Stimulated activated CD8-positive, alpha-beta memory T cell treated with anti-CD3 and anti-CD28 coated beads, Interleukin-4, amount 100 ng/mL, for 24 hours (primary cell): ENCODE data around the gene ARHGEF17.
A peak's percentile ranks its signal among the peaks of the same experiment; 100 is the strongest.

ENCODE experiments used
- DNase-seq: peaks from one replicate; pipeline ENCODE4 v3.0.0-alpha.2; 2020; ENCODE audit warnings: low read depth

ARHGEF17 gene

GRCh38 chr11:73356979-73357860, 49.1 kb downstream of the ARHGEF17 start:
- no peak for DNase-seq

- no peak for DNase-seq
Observed at GRCh38 chr11:73358071-73358470, 50.0 kb downstream of the ARHGEF17 start.

DNA sequence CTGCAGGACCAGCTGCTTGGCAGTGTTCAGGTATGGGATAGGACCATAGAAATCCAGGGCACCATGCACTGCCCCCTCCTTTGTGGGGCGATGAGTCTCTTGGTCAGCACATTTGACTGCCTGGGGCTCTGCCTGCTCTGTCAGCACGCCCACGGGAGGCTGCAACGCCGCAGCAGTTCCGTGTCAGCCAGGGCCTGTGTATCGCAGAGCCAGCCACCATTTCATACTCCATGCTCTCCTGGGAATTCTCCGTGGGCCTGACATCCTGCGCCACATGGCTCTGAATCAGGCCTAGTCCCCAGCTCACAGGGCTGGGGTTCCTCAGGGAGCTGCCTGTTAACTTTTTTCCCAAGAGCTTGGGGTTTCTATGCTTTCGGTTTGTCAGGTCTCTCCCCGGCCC, 51.3 kb downstream of the ARHGEF17 start:
- no peak for DNase-seq

GRCh38 chr11:73359930-73360742, 52.1 kb downstream of the ARHGEF17 start:
- no peak for DNase-seq

DNA sequence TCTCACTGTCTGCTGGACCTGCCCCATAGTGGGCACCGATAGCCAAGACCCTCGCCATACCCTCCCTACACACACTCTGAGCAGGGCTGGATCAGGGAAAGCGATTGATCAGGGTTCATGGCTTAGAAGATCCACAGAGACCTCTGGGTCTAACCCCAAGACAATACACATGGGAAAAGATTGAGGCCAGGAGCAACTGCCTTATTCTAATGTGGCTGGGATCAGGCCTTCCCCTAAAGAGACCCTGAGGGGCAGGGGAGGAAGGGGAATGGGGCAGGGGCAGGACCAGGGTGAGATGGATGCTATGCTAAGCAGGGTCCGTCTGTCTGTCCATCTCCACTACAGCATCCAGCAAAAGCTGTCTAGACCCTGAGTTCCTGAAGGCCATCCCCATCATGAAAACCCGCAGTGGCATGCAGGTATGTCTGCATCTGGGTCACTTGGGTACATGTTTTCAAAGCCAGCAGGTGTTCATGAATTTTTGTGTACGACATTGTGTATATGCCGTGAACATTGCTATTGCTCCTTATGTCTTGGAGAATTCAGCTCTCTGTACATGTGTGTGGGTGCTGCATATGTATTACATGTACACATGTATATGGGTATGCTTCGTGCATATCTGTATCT, 52.8 kb downstream of the ARHGEF17 start:
- no peak for DNase-seq

GRCh38 chr11:73361953-73362776, 54.1 kb downstream of the ARHGEF17 start:
- DNase-seq: no peak

DNA sequence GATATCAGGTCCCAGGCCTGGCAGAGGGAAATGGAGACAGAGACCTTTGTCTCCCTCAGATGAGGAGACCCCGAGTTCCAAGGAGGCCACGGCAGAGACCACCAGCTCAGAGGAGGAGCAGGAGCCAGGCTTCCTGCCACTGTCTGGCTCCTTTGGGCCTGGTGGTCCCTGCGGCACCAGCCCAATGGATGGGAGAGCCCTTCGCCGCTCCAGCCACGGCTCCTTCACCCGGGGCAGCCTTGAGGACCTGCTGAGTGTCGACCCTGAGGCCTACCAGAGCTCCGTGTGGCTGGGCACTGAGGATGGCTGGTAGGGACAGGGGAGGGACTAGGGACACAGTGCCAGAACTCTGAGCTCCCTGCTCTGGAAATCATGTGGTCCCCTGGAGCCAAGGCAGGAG, 55.1 kb downstream of the ARHGEF17 start:
- no peak for DNase-seq

GRCh38 chr11:73365352-73366264, 57.5 kb downstream of the ARHGEF17 start:
- DNase-seq: no peak

DNA sequence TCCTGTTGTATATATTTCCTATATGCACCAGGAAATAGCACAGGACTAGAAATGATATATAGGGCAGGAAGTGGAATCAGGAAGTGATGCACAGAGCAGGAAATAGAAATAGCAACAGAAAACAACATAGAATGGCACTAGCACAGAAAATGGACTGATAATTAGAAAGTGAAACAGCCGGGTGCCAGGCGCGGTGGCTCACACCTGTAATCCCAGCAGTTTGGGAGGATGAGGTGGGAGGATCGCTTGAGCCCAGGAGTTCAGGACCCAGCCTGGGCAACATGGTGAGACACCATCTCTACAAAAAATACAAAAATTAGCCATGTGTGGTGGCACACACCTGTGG, 58.2 kb downstream of the ARHGEF17 start:
- no peak for DNase-seq

- DNase-seq: no peak
Observed at GRCh38 chr11:73366953-73367352, 58.9 kb downstream of the ARHGEF17 start.

- DNase-seq: no peak
Observed at GRCh38 chr11:73367482-73368024, 59.5 kb downstream of the ARHGEF17 start.

DNA sequence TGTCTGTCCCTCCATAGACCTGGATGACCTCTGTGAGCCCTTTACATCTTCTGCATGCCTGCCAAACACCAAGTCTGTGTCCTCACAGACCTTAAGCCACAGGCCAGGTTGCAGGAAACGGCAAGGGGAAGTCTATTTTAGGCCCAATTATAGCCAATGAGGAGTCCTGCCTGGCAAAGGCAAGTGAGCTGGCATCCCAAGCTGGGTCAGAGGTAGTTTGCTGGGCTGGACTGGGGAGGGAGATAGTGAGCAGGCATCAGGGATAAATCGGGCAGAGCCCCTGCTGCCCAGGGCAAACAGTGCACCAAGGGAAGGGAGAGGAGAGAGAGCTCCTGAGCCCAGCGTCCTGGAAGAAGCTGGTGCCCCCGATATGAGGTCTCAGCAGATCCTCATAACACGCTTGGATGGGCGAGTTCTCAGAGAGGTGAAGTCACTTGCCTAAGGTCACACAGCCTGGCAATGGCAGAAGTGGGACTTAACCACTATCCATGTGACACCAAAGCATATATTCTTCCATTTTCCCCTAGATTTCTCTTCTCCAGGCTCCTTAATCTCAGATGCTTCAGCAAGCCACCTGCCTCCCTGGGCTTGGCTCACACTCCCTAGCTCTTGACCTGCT, 64.4 kb downstream of the ARHGEF17 start:
- DNase-seq: no peak

DNA sequence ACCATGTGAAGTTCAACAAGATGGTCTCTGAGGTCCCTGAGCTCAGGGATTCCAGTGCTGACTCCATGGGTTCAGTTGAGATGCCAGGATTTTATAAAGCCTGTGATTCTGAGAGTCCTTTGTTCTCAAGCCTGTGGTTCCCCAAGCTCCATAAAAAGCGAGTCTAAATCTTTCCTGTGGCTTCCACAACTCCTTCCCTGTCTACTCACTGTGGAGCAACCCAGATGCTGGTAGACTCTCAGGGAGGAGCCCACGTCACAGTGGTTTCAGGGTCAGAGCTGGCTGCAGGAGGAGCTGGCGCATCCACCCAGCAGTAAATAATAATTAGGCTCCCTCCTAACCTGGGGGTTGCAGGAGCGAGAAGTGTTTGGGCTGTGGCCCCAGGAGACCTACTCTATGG, 66.1 kb downstream of the ARHGEF17 start:
- no peak for DNase-seq

DNA sequence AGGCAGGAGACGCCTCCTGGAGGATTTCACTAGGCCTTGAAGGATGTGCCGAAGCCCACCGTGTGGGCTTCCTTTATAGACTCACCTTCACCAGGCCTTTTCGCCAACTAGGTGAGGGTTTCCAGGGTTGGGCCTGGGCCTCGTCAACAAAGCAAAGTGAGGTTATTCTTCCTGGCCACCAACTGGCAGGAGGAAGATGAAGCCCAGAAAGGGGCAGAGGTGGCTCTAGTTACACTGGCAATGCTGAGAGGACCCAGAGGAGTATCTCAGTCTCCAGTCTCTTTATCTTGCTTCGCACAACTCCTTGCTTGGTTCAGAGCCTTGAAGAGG, 67.7 kb downstream of the ARHGEF17 start:
- DNase-seq: no peak

DNA sequence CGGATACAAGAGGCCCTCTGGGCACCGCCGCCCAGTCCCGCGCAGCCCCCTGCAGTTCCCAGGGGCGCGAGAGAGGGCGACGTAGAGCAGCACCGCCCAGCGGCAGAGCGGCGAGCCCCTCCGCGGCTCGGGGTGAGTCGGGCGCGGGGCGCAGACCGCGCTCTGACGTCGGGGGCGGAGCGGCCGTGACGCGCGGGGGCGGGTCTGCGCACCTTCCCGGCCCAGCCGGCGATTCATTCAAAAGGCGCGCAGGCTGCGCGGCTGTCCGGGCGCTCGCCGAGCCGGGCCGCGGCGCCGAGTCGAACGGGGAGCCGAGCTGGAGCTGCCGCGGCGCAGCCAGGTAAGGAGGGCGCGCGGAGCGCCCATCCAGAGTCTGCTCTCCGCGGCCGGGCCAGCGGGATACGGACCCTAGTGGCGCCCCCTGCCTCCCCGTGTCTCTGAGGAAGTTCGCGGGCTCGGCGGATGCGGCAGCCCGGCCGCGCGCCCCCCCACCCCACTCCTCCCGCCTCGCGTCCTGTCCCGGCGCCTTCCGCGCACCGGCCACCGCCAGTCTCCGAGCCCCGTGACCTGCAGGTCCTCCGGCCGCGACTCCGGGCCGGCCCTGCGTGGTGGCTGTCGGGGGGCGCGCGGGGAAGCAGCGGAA, 68.2 kb downstream of the ARHGEF17 start, which contains the start of gene RELT:
TSS of gene RELT (plus strand) at position 240 of the 643 bp plus-strand sequence. CDS start 12,738 bp downstream, outside the sequence.
- DNase-seq: peak; percentile 90

DNA sequence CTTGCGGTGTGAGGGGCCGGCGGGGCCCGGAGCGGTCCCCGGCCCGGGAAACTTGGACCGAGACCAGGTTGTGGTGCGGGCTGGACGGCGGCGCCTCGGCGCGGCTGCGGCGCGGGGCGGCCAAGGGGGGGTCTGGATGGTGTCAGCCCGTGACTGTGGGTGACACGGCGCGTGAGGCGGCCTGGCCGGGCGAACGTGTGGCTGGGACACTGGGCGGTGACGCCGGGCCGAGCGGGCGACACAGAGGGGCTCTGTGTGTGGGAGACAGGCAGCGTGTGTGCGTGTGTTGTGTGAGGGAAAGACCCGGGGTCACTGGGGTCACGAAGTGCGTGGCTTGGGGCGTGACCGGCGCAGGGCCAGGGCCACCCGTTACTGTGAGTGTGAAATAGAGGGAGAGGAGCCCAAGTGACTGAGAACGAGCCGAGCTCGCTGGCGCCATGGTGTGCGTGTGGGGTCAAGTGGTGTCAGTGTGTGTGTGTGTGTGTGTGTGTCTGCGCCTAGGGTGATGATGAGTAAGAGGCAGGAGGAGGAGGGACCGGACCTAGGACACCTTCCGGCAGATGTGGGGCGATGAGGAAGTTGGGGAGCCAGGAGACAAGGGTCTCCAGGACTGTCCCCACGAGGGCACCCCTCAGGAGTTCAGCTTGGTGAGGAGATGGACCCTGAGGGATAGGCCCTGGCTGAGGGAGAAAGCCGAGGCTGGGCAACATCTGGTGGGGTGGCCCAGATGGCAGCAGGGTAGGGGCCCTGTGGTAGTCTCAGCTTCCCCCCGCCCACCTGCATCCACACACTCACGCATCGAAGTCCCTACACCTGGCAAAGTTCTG, 68.9 kb downstream of the ARHGEF17 start:
- peak; percentile 39 for DNase-seq

- DNase-seq: no peak
Observed at GRCh38 chr11:73379189-73379880, 71.3 kb downstream of the ARHGEF17 start.

- DNase-seq: no peak
Observed at GRCh38 chr11:73380331-73380730, 72.3 kb downstream of the ARHGEF17 start.
